SK-N-MC (cell line): Measurements from ENCODE around the gene SCLY.
A peak's percentile ranks its signal among the peaks of the same experiment; 100 is the strongest.

ENCODE experiments used
- DNase-seq: peaks from one replicate; pipeline ENCODE4 v3.0.0-alpha.2; 2011; ENCODE audit warnings: low read depth, low spot score
- H3K27ac ChIP-seq: fragments of 200-600 bp; sonication (generic); 2 replicates; pipeline ENCODE4 v1.5.1; 2016; ENCODE audit warnings: mixed run types
- H3K36me3 ChIP-seq: fragments of 200-600 bp; sonication (generic); 2 replicates; pipeline ENCODE4 v1.6.1; 2017; ENCODE audit warnings: antibody characterized with exemption, low read length, mixed read lengths; ENCODE audit not compliant: insufficient read depth
- H3K4me3 ChIP-seq: fragments of 200-600 bp; sonication (generic); 2 replicates; pipeline ENCODE4 v1.5.1; 2016
- H3K9ac ChIP-seq: fragments of 200-600 bp; sonication (generic); 2 replicates; pipeline ENCODE4 v1.8.0; 2017; ENCODE audit warnings: mixed run types, mixed read lengths; ENCODE audit not compliant: insufficient read length
- H3K9me3 ChIP-seq: fragments of 200-600 bp; sonication (generic); 2 replicates; pipeline ENCODE4 v1.6.1; 2017; ENCODE audit warnings: low read depth, mild to moderate bottlenecking, antibody characterized with exemption, low read length, moderate library complexity, mixed read lengths
- EZH2 ChIP-seq: fragments of 200-600 bp; sonication (generic); IDR thresholded peaks from one replicate; pipeline ENCODE4 v1.6.1; 2017; ENCODE audit warnings: antibody characterized with exemption
- FOXP2 ChIP-seq: optimal IDR thresholded peaks from 2 replicates; pipeline ENCODE3; 2011; ENCODE audit warnings: mild to moderate bottlenecking, moderate library complexity; ENCODE audit not compliant: insufficient read depth; ENCODE audit errors: extremely low read length, control extremely low read depth
- POLR2AphosphoS5 ChIP-seq: IDR thresholded peaks from 2 replicates; pipeline ENCODE4 v1.6.1; 2012; ENCODE audit warnings: mild to moderate bottlenecking, low read depth, low read length, borderline replicate concordance

The SCLY gene

DNA sequence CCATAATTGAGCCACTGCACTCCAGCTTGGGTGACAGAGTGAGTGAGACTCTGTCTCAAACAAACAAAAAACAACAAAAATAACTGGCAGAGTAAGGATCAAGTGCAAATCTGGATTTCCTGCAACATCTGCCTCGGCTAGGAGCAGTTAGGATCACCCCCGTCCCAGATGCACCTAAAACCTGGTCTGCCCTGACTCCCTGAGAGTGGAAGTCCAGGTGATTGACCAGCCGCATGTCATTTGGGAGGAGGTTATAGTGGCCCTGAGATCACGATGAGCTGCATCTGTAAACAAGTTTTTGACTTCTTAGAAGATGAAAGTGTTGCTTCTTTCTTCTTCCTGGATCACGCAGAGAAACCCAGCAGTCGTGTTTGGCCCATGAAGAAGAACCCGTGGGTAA lies 34.3 kb downstream of the SCLY start:
- Histone ChIP-seq H3K27ac (no peak overlapping the region), H3K36me3 (peaks cover 7% of the 10 kb centered on the region; the same call in 1 of the 2 replicates), H3K4me3 (no peak overlapping the region), H3K9me3 (no peaks in the 10 kb centered on the region), H3K9ac (no peak overlapping the region)
- no peak for DNase-seq
- TF ChIP-seq EZH2 (no peak), FOXP2 (no peak), POLR2AphosphoS5 (no peak)

DNA sequence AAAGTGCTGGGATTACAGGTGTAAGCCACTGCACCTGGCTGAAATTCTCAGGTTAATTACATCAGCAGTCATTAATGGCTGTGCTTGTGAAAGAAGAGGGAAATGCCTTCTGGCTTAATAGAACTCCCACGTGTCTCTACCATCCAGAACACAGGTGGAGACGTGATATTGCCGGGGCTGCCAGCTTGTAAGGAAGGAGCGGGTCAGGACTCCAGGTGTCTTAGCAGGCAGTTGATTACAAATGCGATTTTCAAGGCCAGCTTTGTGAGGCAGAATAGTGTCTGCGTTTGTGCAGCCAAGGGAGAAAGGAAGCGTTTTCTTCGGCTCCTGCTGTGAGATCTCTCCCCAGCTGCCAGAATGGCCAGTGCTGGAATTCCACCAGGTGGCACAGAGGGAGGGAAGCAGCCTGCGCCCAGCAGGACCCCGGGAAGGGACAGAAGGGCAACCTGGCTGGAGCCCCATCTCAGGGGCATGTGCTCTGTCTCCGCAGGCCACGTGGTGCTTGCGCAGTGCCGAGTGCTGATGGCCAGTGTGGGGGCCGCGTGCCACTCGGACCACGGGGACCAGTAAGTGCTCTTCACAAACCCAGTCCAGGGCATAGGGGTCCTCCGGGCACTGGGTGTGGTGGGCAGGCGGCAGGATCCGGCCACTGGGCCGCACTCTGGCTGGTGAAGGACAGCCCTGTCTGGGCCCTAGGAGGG lies 35.7 kb downstream of the SCLY start:
- no peaks in the 10 kb centered on the region; the same call in 1 of the 2 replicates for H3K36me3 ChIP-seq
- TF ChIP-seq EZH2 (no peak), POLR2AphosphoS5 (no peak), FOXP2 (no peak)
- DNase-seq = no peak
- no peak overlapping the region for H3K4me3 ChIP-seq
- no peak overlapping the region for H3K27ac ChIP-seq
- H3K9me3 ChIP-seq = no peaks in the 10 kb centered on the region
- H3K9ac ChIP-seq = no peak overlapping the region

DNA sequence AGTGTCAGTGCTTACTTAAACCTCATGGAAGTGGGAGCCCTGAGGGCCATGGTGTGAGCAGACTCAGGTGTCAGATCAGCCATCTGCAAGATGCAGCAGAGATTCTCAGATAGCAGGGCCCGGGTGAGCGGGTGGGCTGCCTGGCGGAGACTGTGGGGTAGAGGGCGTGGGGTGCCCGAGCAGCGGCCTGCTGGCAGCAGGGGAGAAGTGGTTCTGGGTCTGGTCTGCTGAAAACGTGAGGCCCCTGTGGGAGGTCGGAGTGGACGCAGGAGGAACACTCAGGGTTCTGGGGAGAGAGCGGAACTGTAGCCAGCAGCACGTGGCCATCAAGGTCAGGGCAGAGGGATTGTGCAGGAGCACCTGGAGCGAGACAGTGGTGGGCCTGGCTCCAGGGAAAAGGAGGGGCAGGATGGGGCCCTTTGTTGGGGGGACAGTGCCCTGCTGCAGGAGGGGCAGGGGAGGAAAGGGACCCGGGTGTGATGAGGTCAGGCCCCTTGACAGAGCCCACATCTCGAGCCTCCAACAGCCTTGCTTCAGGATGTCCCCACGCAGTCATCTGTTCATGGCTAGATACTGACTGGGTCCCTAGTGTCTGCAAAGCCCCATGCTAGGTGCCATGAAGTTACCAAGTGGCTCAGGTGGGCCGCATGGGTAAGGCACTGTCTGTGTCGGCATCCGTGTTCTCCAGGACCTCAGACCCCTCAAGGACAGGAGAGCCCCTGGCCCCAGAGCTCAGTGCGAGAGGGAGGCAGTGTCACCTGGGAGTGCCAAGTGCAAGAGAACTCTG lies 36.6 kb downstream of the SCLY start:
- TF ChIP-seq POLR2AphosphoS5 = no peak; the same call in 1 of the 2 replicates

DNA sequence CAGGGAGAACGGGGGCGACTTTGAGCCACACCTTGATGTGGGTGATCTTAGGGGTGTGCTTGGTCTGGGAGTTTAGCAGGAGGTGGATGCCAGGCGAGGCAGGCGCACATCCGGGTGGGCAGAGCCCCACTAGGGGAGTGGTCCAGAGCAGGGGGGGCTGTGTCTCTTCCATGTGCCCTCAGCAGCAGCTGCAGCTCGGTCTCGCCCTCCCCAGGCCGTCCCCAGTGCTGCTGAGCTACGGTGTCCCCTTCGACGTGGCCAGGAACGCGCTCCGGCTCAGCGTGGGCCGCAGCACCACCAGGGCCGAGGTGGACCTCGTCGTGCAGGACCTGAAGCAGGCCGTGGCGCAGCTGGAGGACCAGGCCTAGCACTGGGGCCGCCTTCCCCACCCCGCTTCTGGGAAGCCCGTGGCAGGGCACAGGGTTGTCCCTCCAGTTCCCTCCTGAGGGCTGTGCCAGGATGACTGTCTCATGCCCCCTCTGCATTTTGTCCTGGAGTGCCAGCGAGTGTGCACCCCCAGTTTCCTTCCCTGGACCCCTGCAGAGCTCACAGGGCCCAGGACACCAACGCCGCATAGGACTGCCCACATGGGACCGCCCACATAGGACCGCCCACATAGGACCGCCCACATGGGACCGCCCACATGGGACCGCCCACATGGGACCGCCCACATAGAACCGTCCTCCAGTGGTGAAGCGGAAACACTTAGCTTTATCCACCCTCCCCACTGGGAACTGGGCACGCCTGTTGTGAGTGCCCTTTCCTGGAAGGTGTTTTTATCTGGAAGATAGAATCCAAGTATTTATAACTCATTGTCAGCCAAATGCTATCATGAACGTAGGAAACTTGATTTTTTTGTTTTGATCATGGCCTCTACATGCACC lies 37.4 kb downstream of the SCLY start:
- Histone ChIP-seq H3K9me3 (no peaks in the 10 kb centered on the region), H3K27ac (no peak overlapping the region), H3K36me3 (no peaks in the 10 kb centered on the region), H3K4me3 (peak overlapping the region; percentile 29), H3K9ac (no peak overlapping the region)
- TF ChIP-seq POLR2AphosphoS5 (peak; percentile 35; the same call in 1 of the 2 replicates), FOXP2 (peak; percentile 61), EZH2 (no peak)
- DNase-seq = peak; percentile 52

More for the DNA sequence above, 36.6 kb downstream of the SCLY start:
- no peak for DNase-seq
- H3K36me3 ChIP-seq = no peaks in the 10 kb centered on the region
- no peak overlapping the region for H3K4me3 ChIP-seq
- H3K27ac ChIP-seq = no peak overlapping the region
- H3K9ac ChIP-seq = no peak overlapping the region
- H3K9me3 ChIP-seq = no peaks in the 10 kb centered on the region

DNA sequence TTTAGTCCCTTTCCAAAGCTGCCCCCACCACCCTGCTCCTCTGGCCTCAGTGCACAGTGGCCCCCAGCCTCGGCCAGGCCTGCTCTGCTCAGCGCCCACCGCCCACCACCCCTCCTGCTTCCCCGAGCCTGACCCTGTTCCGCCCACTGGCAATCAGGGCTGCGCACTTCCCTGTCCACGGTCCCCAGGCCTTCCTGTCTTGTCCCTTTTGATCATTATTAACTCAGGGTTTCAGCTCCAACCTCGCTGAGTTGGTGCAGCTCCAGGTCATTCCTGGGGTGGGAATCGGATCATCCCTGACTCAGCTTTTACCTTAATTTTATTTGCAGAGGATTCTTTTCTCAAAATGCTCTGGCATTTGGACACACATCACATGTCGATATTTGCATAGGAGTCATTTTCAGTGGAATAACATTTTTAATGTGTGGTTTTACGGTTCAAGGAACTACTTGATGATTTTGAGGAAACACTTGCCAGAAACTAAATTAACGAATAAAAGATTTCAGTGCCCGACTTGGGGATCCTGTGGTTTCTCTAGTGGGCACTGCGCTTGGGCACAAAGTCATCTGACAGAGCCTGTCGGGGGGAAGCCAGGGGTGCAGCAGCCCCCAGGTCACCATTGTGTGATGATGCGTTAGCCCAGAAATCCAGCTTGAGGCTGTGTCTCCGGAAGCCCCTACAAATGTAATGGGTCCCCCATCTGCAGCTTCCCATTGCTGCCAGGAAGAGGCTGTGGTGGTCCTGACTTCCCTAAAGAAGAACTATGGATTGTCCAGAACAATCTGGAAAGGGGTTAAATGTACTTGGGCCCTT lies 38.3 kb downstream of the SCLY start:
- Histone ChIP-seq H3K36me3 (no peaks in the 10 kb centered on the region), H3K27ac (peak overlapping the region; percentile 60; the same call in 1 of the 2 replicates), H3K9me3 (no peaks in the 10 kb centered on the region), H3K4me3 (peak overlapping the region; percentile 29), H3K9ac (no peak overlapping the region)
- no peak for TF ChIP-seq EZH2
- no peak for TF ChIP-seq POLR2AphosphoS5
- TF ChIP-seq FOXP2 = no peak
- no peak for DNase-seq

DNA sequence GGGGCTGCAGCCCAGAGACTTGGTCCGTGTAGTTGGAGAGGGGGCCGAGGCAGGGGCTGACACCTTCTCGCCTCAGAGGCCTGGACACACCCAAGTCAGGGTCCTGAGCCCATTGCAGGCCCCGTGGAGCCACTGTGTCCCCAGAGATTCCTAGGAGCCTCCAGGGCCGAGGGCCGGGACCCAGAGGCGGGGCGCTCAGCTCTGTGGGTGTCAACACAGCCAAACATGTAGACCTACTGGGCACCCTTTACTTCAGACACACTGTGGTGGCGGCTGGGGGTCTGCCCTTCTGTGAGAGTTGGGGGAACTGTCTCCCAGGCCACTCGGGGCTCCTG lies 38.9 kb downstream of the SCLY start:
- DNase-seq = no peak
- H3K27ac ChIP-seq = no peak overlapping the region
- no peak overlapping the region for H3K9ac ChIP-seq
- H3K36me3 ChIP-seq = no peaks in the 10 kb centered on the region
- TF ChIP-seq EZH2 = no peak
- no peak for TF ChIP-seq FOXP2
- no peak for TF ChIP-seq POLR2AphosphoS5
- no peaks in the 10 kb centered on the region for H3K9me3 ChIP-seq
- H3K4me3 ChIP-seq = no peak overlapping the region

DNA sequence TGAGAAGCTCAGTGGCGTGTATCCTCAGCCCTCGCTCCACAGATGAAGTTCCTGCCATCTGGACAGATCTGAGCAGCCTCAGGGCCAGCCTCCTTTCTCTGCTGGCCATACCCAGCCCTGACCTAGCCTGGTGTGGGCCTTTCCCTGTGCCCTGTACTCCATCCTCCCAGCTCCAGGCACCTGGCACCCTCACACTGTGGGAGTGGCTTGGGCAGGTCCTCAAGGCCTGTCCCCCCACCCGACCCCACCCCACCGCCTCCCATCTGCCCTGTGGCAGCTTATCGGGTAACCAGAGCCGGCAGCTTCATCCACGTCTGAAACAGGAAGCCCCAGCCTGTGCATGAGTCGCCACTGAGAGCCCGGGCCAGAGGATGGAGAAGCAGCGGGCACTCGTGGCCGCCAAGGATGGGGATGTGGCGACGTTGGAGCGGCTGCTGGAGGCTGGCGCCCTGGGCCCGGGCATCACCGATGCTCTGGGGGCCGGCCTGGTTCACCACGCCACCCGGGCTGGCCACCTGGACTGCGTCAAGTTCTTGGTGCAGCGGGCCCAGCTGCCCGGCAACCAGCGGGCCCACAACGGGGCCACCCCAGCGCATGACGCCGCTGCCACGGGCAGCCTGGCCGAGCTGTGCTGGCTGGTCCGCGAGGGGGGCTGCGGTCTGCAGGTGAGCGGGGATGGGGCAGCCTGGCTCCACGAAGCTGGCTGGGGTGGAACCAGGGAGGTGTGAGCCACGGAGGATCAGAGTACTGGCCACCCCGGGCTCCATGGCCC lies 39.4 kb downstream of the SCLY start, which contains the start of gene ESPNL:
ESPNL (plus strand) TSS at position 292 of the 772 bp plus-strand sequence; CDS start at position 372, 80 bp downstream.
- Histone ChIP-seq H3K27ac (peak within 1 kb of the TSS; percentile 60; the same call in 1 of the 2 replicates), H3K36me3 (no peaks in the 10 kb centered on the region), H3K4me3 (peak within 1 kb of the TSS; percentile 29; the same call in 1 of the 2 replicates), H3K9me3 (no peaks in the 10 kb centered on the region), H3K9ac (no peak within 1 kb of the TSS)
- DNase-seq = no peak
- no peak for TF ChIP-seq EZH2
- TF ChIP-seq POLR2AphosphoS5 = no peak
- TF ChIP-seq FOXP2 = no peak
